ENCODE measurements around the gene TOX2. TPM values are rescaled to one million over a fixed set of nuclear protein-coding genes. Genes with fewer than 3 reads are reported as not detected.

The TOX2 gene
- total RNA-seq, 2 donors from 2014 or later = 2.4 to 3.4 TPM

DNA sequence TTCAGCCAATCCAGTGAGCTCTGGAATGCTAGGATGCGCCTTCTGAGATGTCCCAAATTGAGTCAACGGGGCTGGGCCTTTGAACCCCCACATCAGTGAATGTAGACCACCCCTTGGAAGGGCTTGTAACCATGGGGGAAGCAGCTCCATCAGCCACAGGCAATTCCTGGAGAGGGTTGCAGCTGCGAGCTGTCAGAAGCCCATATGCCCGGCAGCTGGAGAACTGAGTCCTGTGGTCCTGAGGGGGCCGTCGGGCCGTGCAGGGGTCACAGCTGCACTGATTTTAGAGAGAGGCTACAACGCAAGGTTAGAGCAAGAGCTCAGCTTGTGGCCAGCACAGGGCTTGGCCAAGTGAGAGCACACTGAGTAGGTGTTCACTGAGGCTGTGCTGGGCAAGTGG lies 121.3 kb downstream of the TOX2 start:
- no peak for DNase-seq
- H3K27me3 Mint-ChIP-seq (ENCODE audit: insufficient read depth) = peaks cover 19% of the 10 kb centered on the region
- no peak overlapping the region for H3K27ac Mint-ChIP-seq
- H3K4me1 Mint-ChIP-seq = peaks cover 21% of the 10 kb centered on the region
- Histone ChIP-seq H3K27me3 (ENCODE audit: control insufficient read depth, insufficient read depth, low read length, poor library complexity, severe bottlenecking) (no peaks in the 10 kb centered on the region), H3K4me1 (ENCODE audit: control insufficient read depth, insufficient read depth, low read length) (peaks cover 10% of the 10 kb centered on the region), H3K9ac (ENCODE audit: extremely low read depth, low read length, poor library complexity, severe bottlenecking) (no peak overlapping the region), H3K4me3 (ENCODE audit: low read length) (no peak overlapping the region), H3K9me3 (ENCODE audit: control insufficient read depth, low read length) (peaks cover under 1% of the 10 kb centered on the region), H3K36me3 (ENCODE audit: control insufficient read depth, insufficient read depth, low read length) (no peaks in the 10 kb centered on the region), H3K27ac (ENCODE audit: low read depth, low read length) (no peak overlapping the region)
- TF ChIP-seq CTCF (conservative IDR thresholded peaks at IDR 0.05) = no peak
- H3K36me3 Mint-ChIP-seq (ENCODE audit: low read depth) = no peaks in the 10 kb centered on the region
- no peak overlapping the region for H3K4me3 Mint-ChIP-seq
- WGBS, 2 experiments (ENCODE audit: insufficient coverage in 1 of 2, insufficient read length in 1 of 2) = 94 to 97% methylated on average over 6 to 8 of the region's 8 CpGs
- H3K9me3 Mint-ChIP-seq = no peaks in the 10 kb centered on the region

DNA sequence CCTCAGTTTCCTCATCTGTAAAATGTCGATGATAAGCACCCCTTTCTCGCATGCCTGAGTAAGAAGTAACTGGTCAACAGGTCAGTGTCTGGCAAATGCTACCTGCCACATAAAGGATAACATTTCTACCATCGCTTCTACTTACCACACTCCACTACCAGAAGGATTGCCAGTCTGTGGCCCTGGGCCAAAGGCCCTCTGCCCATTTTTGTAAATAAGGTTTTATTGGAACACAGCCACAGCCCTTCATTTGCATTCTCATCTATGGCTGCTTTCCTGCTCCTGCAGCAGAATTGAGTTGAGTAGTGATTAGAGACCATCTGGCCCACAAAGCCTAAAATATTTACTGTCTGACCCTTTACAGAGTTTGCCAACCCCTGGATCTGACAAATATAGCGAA lies 121.8 kb downstream of the TOX2 start:
- Histone ChIP-seq H3K9me3 (ENCODE audit: control insufficient read depth, low read length) (no peaks in the 10 kb centered on the region), H3K9ac (ENCODE audit: extremely low read depth, low read length, poor library complexity, severe bottlenecking) (no peak overlapping the region), H3K27me3 (ENCODE audit: control insufficient read depth, insufficient read depth, low read length, poor library complexity, severe bottlenecking) (no peaks in the 10 kb centered on the region), H3K27ac (ENCODE audit: low read depth, low read length) (no peak overlapping the region), H3K36me3 (ENCODE audit: control insufficient read depth, insufficient read depth, low read length) (no peaks in the 10 kb centered on the region), H3K4me3 (ENCODE audit: low read length) (no peak overlapping the region), H3K4me1 (ENCODE audit: control insufficient read depth, insufficient read depth, low read length) (peaks cover 10% of the 10 kb centered on the region)
- Mint-ChIP-seq H3K4me3 (no peak overlapping the region), H3K9me3 (no peaks in the 10 kb centered on the region), H3K27me3 (ENCODE audit: insufficient read depth) (peaks cover 19% of the 10 kb centered on the region), H3K27ac (no peak overlapping the region), H3K36me3 (ENCODE audit: low read depth) (no peaks in the 10 kb centered on the region), H3K4me1 (peaks cover 20% of the 10 kb centered on the region)
- no peak for DNase-seq
- TF ChIP-seq CTCF (conservative IDR thresholded peaks at IDR 0.05) = no peak
- 91 to 100% methylated on average over 3 to 4 of the region's 4 CpGs for WGBS, 2 experiments (ENCODE audit: insufficient coverage in 1 of 2, insufficient read length in 1 of 2)

DNA sequence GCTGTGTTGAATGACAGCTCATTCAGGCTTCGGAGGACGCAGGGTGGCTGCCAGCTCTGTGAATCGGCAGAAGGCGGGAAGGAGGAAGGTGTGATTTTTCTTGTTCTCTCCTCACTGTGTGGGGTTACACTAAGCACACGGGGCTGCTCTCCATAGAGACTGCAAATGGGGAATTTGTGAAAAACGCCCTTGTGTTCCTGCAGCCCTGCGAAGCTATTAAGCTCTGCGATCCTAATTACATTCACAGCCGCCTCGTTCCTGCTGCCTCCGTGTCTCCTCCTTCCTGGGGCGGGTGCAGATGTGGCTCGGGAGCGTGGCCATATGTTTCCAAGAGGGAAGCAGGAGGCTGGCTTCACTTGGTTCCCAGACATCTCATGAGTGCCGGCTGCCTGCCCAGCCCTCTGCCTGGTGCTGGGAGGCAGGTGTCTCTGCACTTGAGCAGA lies 124.0 kb downstream of the TOX2 start:
- Histone ChIP-seq H3K9ac (ENCODE audit: extremely low read depth, low read length, poor library complexity, severe bottlenecking) (no peak overlapping the region), H3K4me1 (ENCODE audit: control insufficient read depth, insufficient read depth, low read length) (no peaks in the 10 kb centered on the region), H3K9me3 (ENCODE audit: control insufficient read depth, low read length) (no peaks in the 10 kb centered on the region), H3K4me3 (ENCODE audit: low read length) (no peak overlapping the region), H3K27ac (ENCODE audit: low read depth, low read length) (no peak overlapping the region), H3K27me3 (ENCODE audit: control insufficient read depth, insufficient read depth, low read length, poor library complexity, severe bottlenecking) (no peaks in the 10 kb centered on the region), H3K36me3 (ENCODE audit: control insufficient read depth, insufficient read depth, low read length) (no peaks in the 10 kb centered on the region)
- no peak overlapping the region for H3K4me3 Mint-ChIP-seq
- no peak overlapping the region for H3K27ac Mint-ChIP-seq
- no peak for TF ChIP-seq CTCF (conservative IDR thresholded peaks at IDR 0.05)
- no peaks in the 10 kb centered on the region for H3K36me3 Mint-ChIP-seq (ENCODE audit: low read depth)
- H3K27me3 Mint-ChIP-seq (ENCODE audit: insufficient read depth) = peaks cover 19% of the 10 kb centered on the region
- H3K4me1 Mint-ChIP-seq = no peaks in the 10 kb centered on the region
- no peak for DNase-seq
- WGBS, 2 experiments (ENCODE audit: insufficient coverage in 1 of 2, insufficient read length in 1 of 2) = 81 to 87% methylated on average over 9 to 15 of the region's 15 CpGs
- H3K9me3 Mint-ChIP-seq = no peaks in the 10 kb centered on the region
